IPS DF 19.7 (cell line): ENCODE data around the gene NAT16.

Source experiments
- DNase-seq: peaks from one replicate; pipeline ENCODE4 v3.0.0-alpha.2; 2013; ENCODE audit warnings: low read depth, low spot score

The NAT16 gene

GRCh38 chr7:101170617-101171441 is 9.3 kb downstream of the NAT16 start:
- DNase-seq: no peak

- DNase-seq: no peak
Observed at GRCh38 chr7:101169838-101170551, 10.1 kb downstream of the NAT16 start.

GRCh38 chr7:101169110-101169837 is 10.8 kb downstream of the NAT16 start:
- no peak for DNase-seq

- DNase-seq: no peak
Observed at GRCh38 chr7:101168412-101169049, 11.6 kb downstream of the NAT16 start.

GRCh38 chr7:101167645-101168411 is 12.3 kb downstream of the NAT16 start:
- no peak for DNase-seq

- DNase-seq: peak; percentile 92
Observed at GRCh38 chr7:101166909-101167644, 13.0 kb downstream of the NAT16 start.

- DNase-seq: no peak
Observed at GRCh38 chr7:101166648-101166908, 13.5 kb downstream of the NAT16 start.

- no peak for DNase-seq
Observed at GRCh38 chr7:101165958-101166647, 14.0 kb downstream of the NAT16 start.

- no peak for DNase-seq
Observed at GRCh38 chr7:101165075-101165957, 14.8 kb downstream of the NAT16 start, which contains the start of gene VGF. TSS of gene VGF (minus strand) at chr7:101165569. CDS start at chr7:101164843, 726 bp downstream.

GRCh38 chr7:101164071-101164840 is 15.8 kb downstream of the NAT16 start:
- no peak for DNase-seq

- DNase-seq: no peak
Observed at GRCh38 chr7:101163279-101164070, 16.6 kb downstream of the NAT16 start.

- no peak for DNase-seq
Observed at GRCh38 chr7:101162551-101163278, 17.4 kb downstream of the NAT16 start.

- DNase-seq: no peak
Observed at GRCh38 chr7:101161692-101162471, 18.2 kb downstream of the NAT16 start.

- DNase-seq: no peak
Observed at GRCh38 chr7:101160910-101161309, 19.2 kb downstream of the NAT16 start.

GRCh38 chr7:101159696-101160674 is 20.1 kb downstream of the NAT16 start:
- no peak for DNase-seq
